Stimulated activated naive CD8-positive, alpha-beta T cell treated with anti-CD3 and anti-CD28 coated beads, Interleukin-15, Interleukin-2, amounts not matched to agents 100 ng/mL and 50 ng/mL, for 24 hours (primary cell): Measurements from ENCODE around the gene MOV10L1.
A peak's percentile ranks its signal among the peaks of the same experiment; 100 is the strongest.

Experiments
- H3K27ac Mint-ChIP-seq: one replicate; pipeline ENCODE4 v1.8.0; 2021; ENCODE audit warnings: mild to moderate bottlenecking, mixed read lengths
- H3K27me3 Mint-ChIP-seq: one replicate; pipeline ENCODE4 v1.8.0; 2021; ENCODE audit warnings: mixed read lengths
- H3K36me3 Mint-ChIP-seq: one replicate; pipeline ENCODE4 v1.8.0; 2021; ENCODE audit warnings: low read depth, mixed read lengths
- H3K4me1 Mint-ChIP-seq: one replicate; pipeline ENCODE4 v1.8.0; 2021; ENCODE audit warnings: low read depth, mixed read lengths
- H3K4me3 Mint-ChIP-seq: one replicate; pipeline ENCODE4 v1.8.0; 2021; ENCODE audit warnings: mild to moderate bottlenecking, mixed read lengths
- H3K9me3 Mint-ChIP-seq: one replicate; pipeline ENCODE4 v1.8.0; 2021; ENCODE audit warnings: mixed read lengths

MOV10L1 gene

DNA sequence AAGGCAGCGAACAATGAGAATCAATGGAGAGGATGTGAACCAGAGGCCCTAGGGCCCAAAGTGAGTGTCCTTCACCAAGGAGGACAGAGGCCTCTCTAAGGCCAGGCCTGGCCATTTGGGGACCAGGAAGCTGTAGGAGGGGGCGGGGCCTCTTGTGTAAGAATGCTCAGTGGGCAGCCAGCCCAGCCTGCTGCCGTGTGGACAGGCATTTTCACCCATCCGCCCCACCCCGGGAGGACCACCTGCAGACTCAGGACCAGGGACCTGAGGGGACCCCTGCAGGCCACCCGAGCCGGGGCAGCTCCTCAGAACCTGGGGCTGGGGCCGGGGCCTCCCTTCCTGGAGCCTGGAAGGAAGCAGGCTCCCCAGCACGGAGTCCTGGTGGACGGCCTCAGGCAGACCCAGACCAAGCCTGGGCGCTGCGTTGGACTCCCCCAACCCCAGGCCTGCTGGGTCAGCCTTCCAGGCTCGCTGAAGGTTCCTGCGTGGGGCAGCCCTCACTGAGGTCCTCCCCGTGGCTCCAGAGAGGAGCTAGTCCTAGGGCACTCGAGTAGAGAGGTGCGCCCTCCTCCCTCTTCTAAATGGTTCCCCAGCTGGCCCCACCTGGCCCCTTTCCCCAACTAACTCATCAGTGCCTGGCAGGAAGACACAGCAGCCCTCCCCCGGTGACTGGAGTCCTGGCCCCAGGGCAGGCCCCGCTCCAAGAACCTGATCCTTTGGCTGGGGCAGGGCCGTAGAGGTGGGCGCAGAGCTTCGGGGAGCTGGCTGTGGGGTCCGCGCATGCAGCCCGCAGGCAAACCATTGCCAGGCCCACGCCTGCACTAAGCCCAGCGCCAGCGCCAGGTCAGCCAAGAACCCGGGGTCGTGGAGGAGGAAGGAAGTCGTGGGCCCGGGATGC, 94.4 kb downstream of the MOV10L1 start:
- Mint-ChIP-seq H3K27ac (no peak overlapping the region), H3K36me3 (peaks cover 3% of the 10 kb centered on the region), H3K9me3 (no peaks in the 10 kb centered on the region), H3K4me3 (peak overlapping the region; percentile 78), H3K4me1 (peaks cover 27% of the 10 kb centered on the region), H3K27me3 (peaks cover 4% of the 10 kb centered on the region)

DNA sequence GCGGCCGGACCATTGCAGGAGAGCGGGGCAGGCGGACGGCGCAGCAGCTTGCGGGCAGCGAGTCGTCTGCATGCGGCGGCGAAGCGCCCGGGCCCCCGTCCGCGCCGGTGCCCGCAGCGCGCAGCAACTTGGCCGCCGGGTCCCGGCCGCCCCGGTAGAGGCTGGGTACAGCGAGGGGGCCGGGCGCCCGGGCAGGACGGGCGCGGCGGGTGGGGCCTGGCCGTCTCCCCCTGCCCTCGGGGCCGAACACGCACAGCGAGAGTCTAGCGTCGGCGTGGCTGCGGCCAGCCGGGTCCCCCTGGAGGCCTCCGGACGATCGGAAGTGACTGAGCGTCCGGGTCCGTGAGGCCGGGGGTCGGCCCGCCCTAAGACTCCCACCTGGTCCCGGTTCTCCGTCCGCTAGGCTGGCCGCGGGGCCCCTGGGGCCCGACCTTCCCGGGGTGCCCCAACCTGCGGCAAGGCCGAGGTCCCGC, 95.1 kb downstream of the MOV10L1 start:
- Mint-ChIP-seq H3K9me3 (no peaks in the 10 kb centered on the region), H3K4me3 (peak overlapping the region; percentile 86), H3K4me1 (peaks cover 30% of the 10 kb centered on the region), H3K27ac (no peak overlapping the region), H3K27me3 (no peaks in the 10 kb centered on the region), H3K36me3 (peaks cover 3% of the 10 kb centered on the region)

DNA sequence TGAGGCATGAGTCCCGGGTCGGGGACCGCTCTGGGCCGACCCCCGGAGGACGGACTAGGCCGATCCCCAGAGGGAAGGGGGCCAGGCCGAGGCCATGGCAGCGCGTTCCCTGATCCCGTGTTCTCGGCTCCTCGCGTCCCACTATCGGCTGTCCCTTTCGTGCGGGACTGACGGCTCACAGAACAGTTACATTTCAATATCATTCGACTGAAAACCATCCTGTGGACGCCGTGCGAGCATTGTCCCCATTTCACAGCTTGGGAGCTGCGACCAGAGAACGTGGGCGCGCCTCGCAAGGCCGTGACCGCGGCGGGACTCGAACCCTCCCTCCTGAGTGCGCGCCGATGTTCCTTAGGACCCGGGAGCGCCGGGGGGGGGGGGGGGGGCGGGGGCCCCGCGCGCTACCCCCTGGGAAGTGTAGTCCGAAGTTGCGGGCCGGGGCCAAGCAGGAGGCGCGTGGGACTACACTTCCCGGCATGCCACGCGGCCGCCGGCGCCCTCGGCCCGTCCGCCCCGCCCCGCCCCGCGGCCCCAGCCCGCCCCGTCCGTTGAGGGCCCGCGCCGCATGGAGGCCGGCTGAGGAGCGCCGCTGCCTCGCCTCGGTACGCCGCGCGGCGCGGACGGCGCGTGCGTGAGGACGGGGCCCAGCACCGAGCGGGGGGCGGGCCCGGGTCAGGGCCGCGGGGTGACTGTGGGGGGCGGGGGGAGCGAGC, 95.7 kb downstream of the MOV10L1 start, which contains the start of gene TRABD:
TSS of gene TRABD (plus strand) at position 539 of the 713 bp plus-strand sequence. CDS start 7,148 bp downstream, outside the sequence.
- Mint-ChIP-seq H3K9me3 (no peaks in the 10 kb centered on the region), H3K4me1 (peaks cover 33% of the 10 kb centered on the region), H3K4me3 (peak within 1 kb of the TSS; percentile 97), H3K27me3 (no peaks in the 10 kb centered on the region), H3K27ac (peak within 1 kb of the TSS; percentile 95), H3K36me3 (peaks cover 3% of the 10 kb centered on the region)

DNA sequence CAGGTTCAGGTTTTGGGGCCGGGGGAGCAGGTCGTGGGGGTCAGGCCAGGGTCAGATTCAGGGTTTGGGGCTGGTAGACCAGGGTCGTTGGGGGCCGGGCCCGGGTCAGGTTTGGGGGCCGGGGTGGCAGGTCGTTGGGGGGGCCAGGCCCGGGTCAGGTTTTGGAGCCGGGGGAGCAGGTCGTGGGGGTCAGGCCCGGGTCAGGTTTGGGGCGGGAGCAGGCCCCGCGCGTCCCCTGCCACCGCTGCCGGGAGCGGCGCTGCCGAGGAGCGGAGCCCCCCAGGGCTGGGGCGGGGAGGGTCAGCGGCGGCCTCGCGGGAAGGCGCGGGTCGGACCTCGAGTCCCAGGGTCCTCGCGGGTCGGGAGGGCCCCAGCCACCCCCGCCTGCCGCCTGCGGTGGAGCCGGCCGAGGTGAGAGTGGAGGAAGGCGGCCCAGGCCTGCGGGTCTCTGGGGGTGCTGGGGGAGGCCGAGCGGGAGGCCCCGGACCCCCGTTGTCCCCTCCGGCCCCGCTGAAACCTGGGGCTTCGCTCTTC, 96.4 kb downstream of the MOV10L1 start:
- no peaks in the 10 kb centered on the region for H3K27me3 Mint-ChIP-seq
- H3K27ac Mint-ChIP-seq = peak overlapping the region; percentile 95
- H3K36me3 Mint-ChIP-seq = peaks cover 5% of the 10 kb centered on the region
- peaks cover 37% of the 10 kb centered on the region for H3K4me1 Mint-ChIP-seq
- H3K4me3 Mint-ChIP-seq = peak overlapping the region; percentile 97
- H3K9me3 Mint-ChIP-seq = no peaks in the 10 kb centered on the region

DNA sequence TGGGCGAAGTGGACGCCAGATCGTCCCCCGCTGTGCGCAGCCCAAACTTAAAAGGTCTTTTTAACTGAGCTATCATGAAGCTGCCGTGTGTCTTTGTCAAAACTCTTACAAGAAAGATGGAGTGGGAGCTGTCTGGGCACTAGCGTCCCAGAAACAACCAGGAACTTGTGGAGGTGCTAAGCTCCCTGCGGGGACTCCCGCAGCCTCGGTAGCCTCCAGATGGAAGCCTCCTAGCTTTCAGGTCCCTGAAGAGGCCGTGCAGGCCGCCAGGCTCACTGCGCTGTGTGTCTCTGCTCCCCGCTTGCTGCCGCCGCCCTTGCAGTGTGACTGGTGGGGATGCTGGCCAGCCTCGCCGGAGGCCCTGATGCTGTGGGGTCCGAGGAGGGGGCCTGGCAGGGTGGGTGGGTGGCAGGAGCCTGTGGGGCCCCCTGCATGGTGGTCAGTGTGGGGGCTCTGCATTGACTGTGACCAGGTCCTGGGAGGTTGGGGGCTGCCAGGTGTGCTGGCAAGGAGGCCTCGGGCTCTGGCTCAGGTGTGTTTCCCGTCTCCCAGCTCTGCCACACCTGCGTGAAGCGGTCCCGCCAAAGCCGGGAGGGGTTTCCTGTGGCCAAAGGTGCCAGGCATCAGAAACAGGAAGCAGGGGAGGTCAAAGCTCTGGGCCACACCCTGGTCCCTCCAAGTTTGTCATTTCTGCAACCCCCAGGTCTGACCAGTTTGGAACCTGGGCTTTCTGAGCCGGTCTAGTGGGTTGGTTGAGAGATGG, 97.1 kb downstream of the MOV10L1 start:
- H3K36me3 Mint-ChIP-seq = peaks cover 12% of the 10 kb centered on the region
- peak overlapping the region; percentile 95 for H3K27ac Mint-ChIP-seq
- no peaks in the 10 kb centered on the region for H3K9me3 Mint-ChIP-seq
- peak overlapping the region; percentile 97 for H3K4me3 Mint-ChIP-seq
- H3K4me1 Mint-ChIP-seq = peaks cover 44% of the 10 kb centered on the region
- no peaks in the 10 kb centered on the region for H3K27me3 Mint-ChIP-seq

DNA sequence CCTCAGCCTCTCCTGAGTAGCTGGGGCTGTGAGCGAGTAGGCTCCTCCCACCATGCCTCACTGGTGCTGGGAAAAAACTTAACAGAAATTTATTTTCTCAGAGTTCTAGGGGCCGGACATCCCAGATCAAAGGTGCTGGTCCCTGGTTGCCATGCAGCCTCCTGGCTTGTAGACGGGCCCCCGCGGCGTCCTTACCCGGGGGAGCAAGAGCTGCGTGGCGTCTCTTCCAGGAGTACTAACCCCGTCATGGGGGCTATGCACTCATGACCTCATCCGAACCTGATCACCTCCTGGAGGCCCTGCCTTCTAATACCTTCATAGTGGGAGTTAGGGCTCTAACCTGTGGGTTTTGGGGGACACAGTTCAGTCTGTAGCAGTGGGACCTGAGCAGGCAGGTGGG, 98.5 kb downstream of the MOV10L1 start:
- Mint-ChIP-seq H3K4me1 (peaks cover 58% of the 10 kb centered on the region), H3K9me3 (no peaks in the 10 kb centered on the region), H3K4me3 (no peak overlapping the region), H3K27me3 (no peaks in the 10 kb centered on the region), H3K36me3 (peaks cover 17% of the 10 kb centered on the region), H3K27ac (no peak overlapping the region)

DNA sequence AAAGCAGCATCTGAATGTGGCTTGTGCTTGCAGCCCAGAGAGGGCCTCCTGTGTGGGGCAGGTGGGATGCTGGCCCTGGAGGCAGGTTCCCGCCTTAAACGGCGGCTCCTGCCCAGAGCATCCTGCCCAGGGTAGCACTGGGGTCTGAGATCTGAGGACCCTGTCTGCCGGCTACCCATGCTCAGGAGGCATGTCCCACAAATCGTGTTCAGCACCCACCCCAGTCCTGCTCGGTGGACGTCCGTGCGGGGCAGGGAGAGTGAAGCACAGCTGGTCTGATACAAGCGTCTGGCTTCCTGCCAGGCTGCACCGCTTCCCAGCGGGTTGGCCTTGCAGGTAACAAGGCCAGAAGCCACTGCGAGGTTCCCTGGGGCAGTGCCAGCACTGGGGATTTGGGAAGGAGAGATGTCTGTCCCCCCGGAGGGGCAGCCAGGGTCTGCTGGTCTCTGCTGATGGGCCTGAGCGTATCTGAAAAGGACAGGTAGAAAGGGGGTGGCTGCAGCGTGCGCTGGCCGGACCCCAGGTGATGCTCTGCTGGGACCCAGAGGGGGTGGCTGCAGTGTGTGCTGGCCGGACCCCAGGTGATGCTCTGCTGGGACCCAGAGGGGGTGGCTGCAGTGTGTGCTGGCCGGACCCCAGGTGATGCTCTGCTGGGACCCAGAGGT, 99.5 kb downstream of the MOV10L1 start:
- Mint-ChIP-seq H3K9me3 (no peaks in the 10 kb centered on the region), H3K4me3 (peak overlapping the region; percentile 41), H3K27me3 (no peaks in the 10 kb centered on the region), H3K4me1 (peaks cover 59% of the 10 kb centered on the region), H3K27ac (peak overlapping the region; percentile 79), H3K36me3 (peaks cover 17% of the 10 kb centered on the region)

DNA sequence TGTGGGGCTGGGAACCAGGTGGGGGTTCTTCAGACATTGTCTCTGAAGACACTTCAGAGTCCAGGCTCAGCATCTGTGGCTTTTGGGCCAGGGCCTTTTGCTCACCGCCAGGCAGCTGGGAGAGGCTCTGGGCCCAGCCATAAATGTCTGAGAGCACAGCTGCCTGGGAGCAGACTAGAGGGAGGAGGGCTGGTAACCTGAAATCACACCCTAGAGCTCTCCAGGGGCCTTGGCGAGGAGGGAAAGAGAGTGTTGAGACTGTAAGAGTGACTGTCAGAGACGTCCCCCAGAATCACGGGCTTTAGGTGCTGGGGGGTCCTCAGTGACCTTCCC, 100.0 kb downstream of the MOV10L1 start:
- Mint-ChIP-seq H3K27ac (peak overlapping the region; percentile 79), H3K27me3 (no peaks in the 10 kb centered on the region), H3K9me3 (no peaks in the 10 kb centered on the region), H3K4me1 (peaks cover 56% of the 10 kb centered on the region), H3K4me3 (peak overlapping the region; percentile 86), H3K36me3 (peaks cover 17% of the 10 kb centered on the region)

DNA sequence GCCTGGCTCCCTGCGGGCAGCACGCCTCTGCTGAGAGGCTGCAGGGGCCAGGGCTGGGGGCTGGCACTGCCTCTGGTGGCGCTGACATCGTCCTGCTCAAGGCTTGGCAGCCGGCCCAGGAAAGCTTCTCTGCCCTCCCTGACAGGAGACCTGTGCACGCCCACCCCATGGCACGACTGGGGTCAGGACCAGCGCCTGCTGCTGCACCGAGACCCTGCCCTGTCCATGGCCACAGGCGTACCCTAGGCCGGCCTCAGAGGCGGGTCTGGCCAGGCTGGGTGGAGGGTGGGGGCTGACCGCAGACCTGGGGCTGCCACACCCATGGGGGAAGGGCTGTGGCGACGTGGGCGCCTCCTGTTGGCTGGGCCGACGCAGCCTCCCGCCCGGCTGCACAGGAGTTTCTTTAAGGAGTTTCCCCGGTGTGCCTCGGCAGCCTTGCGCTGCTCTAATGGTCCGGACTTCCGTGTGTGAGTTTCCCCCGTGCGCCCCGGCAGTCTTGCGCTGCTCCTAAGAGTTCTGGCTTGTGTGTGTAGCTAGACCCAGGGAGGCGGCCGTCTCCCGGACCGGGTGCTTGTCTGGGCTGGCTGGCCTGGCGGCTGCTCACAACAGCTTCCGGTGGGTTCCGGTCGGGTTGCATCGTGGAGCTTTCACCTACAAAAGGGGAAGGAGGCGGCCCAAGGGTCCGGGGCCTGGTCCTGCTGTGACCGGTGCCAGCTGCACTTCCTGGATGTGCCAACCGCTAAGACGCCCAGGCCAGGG, 100.6 kb downstream of the MOV10L1 start:
- Mint-ChIP-seq H3K4me1 (peaks cover 55% of the 10 kb centered on the region), H3K27me3 (no peaks in the 10 kb centered on the region), H3K27ac (peak overlapping the region; percentile 98), H3K9me3 (no peaks in the 10 kb centered on the region), H3K4me3 (peak overlapping the region; percentile 86), H3K36me3 (peaks cover 17% of the 10 kb centered on the region)

DNA sequence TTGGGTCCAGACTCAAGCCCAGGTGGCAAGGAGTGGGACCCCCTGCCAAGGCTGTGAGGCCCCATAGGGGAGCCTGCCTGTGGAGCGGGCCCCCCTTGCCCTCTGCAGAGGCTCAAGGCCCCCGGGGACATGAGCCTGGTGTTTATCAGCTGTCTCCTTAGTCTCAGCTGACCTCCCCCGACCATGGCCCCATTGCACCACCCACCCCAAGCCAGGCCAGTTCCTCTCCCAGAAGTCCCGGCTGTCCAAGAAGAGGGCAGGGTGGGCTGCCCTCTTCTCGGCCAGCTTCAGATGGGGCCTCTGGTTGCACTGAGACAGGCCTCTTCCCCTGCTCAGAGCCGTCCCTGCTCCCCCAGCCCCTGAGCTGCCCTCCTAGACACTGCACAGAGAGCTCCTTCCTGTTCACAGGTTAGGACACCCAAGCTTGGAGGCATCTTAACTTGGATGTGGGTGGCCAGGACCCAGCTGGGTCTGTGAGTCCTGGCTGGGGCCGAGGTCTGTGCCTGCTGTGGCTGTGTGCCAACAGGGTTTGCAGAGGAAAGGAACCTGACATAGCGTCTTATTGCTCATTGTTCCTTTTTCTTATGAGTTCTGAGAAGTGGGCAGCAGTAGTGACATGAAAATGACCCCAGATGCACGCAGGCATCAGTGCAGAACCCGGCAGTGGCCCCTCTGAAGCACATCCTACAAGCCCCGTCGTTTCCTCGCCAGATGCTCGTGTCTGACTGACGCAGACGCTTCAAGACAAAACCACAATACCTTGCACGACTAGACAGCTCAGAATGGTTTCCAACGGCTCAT, 101.3 kb downstream of the MOV10L1 start:
- H3K27me3 Mint-ChIP-seq = no peaks in the 10 kb centered on the region
- H3K4me3 Mint-ChIP-seq = peak overlapping the region; percentile 86
- H3K36me3 Mint-ChIP-seq = peaks cover 17% of the 10 kb centered on the region
- no peaks in the 10 kb centered on the region for H3K9me3 Mint-ChIP-seq
- peak overlapping the region; percentile 98 for H3K27ac Mint-ChIP-seq
- H3K4me1 Mint-ChIP-seq = peaks cover 53% of the 10 kb centered on the region

DNA sequence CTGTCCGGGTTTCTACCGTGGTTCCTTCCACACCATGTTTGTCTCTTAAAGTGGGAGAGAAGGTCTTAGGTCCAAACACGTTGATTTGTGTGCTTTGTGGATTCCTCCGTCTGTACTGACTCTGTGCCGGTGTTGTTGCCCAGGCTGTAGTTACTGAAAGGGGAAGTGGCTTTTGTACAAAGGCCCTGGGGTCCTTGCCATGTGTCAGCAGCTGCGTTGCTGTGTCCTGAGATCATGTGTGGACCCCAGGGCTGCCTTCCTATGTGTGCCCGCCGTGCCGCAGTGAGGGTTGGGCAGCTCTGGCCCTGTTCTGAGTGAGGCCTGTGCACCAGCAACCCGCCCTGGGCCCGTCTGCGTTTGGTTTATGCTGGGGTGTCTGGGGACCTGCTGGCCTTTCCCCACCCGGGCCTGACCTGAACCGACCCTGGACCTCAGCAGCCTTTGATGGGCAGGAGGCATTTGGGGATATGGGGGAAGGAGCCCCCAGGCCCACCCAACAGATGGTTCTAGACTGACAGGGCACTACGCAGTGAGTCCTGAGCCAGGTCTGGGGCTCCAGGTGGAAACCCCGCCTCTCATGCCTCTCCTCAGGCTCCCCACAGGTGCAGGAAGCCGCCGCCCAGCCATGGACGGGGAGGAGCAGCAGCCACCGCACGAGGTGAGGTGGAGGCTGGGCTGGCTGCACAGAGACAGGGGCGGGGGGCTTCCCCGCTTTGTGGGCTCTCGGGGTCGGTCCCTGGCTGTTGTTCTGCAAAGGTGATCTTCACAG, 102.8 kb downstream of the MOV10L1 start:
- Mint-ChIP-seq H3K4me1 (peaks cover 48% of the 10 kb centered on the region), H3K27ac (peak overlapping the region; percentile 98), H3K4me3 (peak overlapping the region; percentile 86), H3K36me3 (peaks cover 14% of the 10 kb centered on the region), H3K27me3 (no peaks in the 10 kb centered on the region), H3K9me3 (no peaks in the 10 kb centered on the region)

DNA sequence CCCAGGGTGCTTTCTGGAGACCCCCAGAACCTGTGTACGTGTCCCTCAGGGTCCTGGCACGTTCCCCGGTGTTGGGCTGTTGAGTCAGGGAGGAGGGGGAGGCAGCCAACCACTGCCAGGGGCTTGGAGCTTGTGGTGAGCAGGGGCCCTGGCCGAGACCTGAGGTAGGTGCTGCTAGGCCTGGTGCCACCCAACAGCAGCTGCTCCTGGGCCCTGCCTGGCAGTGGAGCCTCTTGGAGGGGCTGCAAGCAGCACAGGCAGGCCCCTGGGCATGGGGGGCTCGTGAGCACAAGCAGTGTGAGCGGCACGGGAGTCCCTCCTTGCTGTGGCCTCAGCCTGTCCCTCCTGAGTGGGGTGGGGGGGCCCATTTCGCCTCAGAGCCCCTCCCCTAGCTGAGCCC, 103.8 kb downstream of the MOV10L1 start:
- no peaks in the 10 kb centered on the region for H3K9me3 Mint-ChIP-seq
- H3K27ac Mint-ChIP-seq = no peak overlapping the region
- no peaks in the 10 kb centered on the region for H3K27me3 Mint-ChIP-seq
- no peak overlapping the region for H3K4me3 Mint-ChIP-seq
- H3K36me3 Mint-ChIP-seq = peaks cover 14% of the 10 kb centered on the region
- H3K4me1 Mint-ChIP-seq = peaks cover 41% of the 10 kb centered on the region
